DOHH2 (cell line): ENCODE measurements around the gene ANKRD13B.

Source experiments
- EZH2phosphoT487 ChIP-seq: fragments of 200-600 bp; sonication (generic); IDR thresholded peaks from 2 replicates; pipeline ENCODE4 v1.6.1; 2017; ENCODE audit warnings: borderline replicate concordance, mild to moderate bottlenecking, antibody characterized with exemption, low read length, moderate library complexity, mixed read lengths
- TF ChIP-seq, protein P1 (sequence below): fragments of 200-600 bp; sonication (generic); IDR thresholded peaks from one replicate; pipeline ENCODE4 v1.5.1; 2014; ENCODE audit warnings: antibody characterized with exemption, mild to moderate bottlenecking, low read depth, low read length; ENCODE audit not compliant: poor library complexity, severe bottlenecking

DNA sequence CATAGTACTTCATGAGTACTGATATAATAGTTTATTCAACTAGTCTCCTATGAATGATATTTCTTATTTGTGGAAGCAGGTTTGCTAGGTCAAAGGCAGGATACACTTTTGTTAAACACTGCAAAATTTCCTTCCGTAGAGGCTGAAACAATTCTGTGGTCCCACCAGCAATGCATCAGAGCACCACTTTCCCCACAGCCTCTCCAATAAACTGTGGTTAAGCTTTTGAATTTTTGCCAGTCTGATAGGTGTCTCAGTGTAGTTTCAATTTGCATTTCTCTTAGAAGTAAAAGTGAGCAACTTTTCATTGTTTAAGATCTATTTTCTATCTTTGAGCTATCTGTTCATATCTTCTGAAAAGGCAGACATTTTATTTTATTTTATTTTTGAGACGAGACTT, 66.2 kb downstream of the ANKRD13B start:
- TF ChIP-seq, protein P1, sequence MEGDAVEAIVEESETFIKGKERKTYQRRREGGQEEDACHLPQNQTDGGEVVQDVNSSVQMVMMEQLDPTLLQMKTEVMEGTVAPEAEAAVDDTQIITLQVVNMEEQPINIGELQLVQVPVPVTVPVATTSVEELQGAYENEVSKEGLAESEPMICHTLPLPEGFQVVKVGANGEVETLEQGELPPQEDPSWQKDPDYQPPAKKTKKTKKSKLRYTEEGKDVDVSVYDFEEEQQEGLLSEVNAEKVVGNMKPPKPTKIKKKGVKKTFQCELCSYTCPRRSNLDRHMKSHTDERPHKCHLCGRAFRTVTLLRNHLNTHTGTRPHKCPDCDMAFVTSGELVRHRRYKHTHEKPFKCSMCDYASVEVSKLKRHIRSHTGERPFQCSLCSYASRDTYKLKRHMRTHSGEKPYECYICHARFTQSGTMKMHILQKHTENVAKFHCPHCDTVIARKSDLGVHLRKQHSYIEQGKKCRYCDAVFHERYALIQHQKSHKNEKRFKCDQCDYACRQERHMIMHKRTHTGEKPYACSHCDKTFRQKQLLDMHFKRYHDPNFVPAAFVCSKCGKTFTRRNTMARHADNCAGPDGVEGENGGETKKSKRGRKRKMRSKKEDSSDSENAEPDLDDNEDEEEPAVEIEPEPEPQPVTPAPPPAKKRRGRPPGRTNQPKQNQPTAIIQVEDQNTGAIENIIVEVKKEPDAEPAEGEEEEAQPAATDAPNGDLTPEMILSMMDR, result no peak
- TF ChIP-seq EZH2phosphoT487, result no peak
